Measurements from ENCODE around the gene EXD2.

GRCh38 chr14:69275331-69275730 is 84.0 kb downstream of the EXD2 start:
- TF ChIP-seq, protein P1, sequence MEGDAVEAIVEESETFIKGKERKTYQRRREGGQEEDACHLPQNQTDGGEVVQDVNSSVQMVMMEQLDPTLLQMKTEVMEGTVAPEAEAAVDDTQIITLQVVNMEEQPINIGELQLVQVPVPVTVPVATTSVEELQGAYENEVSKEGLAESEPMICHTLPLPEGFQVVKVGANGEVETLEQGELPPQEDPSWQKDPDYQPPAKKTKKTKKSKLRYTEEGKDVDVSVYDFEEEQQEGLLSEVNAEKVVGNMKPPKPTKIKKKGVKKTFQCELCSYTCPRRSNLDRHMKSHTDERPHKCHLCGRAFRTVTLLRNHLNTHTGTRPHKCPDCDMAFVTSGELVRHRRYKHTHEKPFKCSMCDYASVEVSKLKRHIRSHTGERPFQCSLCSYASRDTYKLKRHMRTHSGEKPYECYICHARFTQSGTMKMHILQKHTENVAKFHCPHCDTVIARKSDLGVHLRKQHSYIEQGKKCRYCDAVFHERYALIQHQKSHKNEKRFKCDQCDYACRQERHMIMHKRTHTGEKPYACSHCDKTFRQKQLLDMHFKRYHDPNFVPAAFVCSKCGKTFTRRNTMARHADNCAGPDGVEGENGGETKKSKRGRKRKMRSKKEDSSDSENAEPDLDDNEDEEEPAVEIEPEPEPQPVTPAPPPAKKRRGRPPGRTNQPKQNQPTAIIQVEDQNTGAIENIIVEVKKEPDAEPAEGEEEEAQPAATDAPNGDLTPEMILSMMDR (IDR thresholded peaks at IDR 0.05 in 2 of 3, conservative IDR thresholded peaks at IDR 0.05 in 1 of 3; ENCODE audit: control insufficient read depth in 2 of 3, extremely low read depth in 1 of 3, insufficient read depth in 1 of 3, low read depth in 3 of 3, low read length in 3 of 3) = no peak
- TF ChIP-seq MAX (IDR thresholded peaks at IDR 0.05; ENCODE audit: low read depth, low read length) (no peak), HCFC1 (IDR thresholded peaks at IDR 0.05; ENCODE audit: low read length) (no peak), ZNF274 (IDR thresholded peaks at IDR 0.05; ENCODE audit: insufficient read depth, insufficient read length) (no peak), CEBPB (IDR thresholded peaks at IDR 0.05; ENCODE audit: borderline replicate concordance in 1 of 2, low read depth in 2 of 2, low read length in 2 of 2) (no peak)
